ACC112 (cell line): ENCODE results near the gene IGFBP6.

ENCODE experiments used
- H2AFZ ChIP-seq: fragments of 200-600 bp; sonication (generic); one replicate; pipeline ENCODE4 v1.6.0; 2017; ENCODE audit warnings: antibody characterized with exemption, low read length; ENCODE audit not compliant: unreplicated experiment
- H3K27ac ChIP-seq: fragments of 200-600 bp; sonication (generic); 2 replicates; pipeline ENCODE4 v1.5.1; 2014; ENCODE audit warnings: low read depth, mild to moderate bottlenecking, antibody characterized with exemption, low read length, moderate library complexity
- H3K27me3 ChIP-seq: fragments of 200-600 bp; sonication (generic); 2 replicates; pipeline ENCODE4 v1.6.1; 2014; ENCODE audit warnings: mild to moderate bottlenecking, antibody characterized with exemption, low read length, moderate library complexity, mixed read lengths; ENCODE audit not compliant: insufficient read depth
- H3K36me3 ChIP-seq: fragments of 200-600 bp; sonication (generic); 2 replicates; pipeline ENCODE4 v1.6.1; 2016; ENCODE audit warnings: mild to moderate bottlenecking, antibody characterized with exemption, low read length, moderate library complexity, mixed read lengths; ENCODE audit not compliant: insufficient read depth
- H3K4me1 ChIP-seq: fragments of 200-600 bp; sonication (generic); one replicate; pipeline ENCODE4 v1.6.1; 2016; ENCODE audit warnings: low read length, mixed read lengths; ENCODE audit not compliant: insufficient read depth, unreplicated experiment, control insufficient read depth
- H3K4me3 ChIP-seq: fragments of 200-600 bp; sonication (generic); 2 replicates; pipeline ENCODE4 v1.5.1; 2014; ENCODE audit warnings: mild to moderate bottlenecking, low read depth, low read length
- H3K79me2 ChIP-seq: fragments of 200-600 bp; sonication (generic); one replicate; pipeline ENCODE4 v1.6.0; 2016; ENCODE audit warnings: low read length; ENCODE audit not compliant: control insufficient read depth, unreplicated experiment, insufficient read depth

Gene IGFBP6

DNA sequence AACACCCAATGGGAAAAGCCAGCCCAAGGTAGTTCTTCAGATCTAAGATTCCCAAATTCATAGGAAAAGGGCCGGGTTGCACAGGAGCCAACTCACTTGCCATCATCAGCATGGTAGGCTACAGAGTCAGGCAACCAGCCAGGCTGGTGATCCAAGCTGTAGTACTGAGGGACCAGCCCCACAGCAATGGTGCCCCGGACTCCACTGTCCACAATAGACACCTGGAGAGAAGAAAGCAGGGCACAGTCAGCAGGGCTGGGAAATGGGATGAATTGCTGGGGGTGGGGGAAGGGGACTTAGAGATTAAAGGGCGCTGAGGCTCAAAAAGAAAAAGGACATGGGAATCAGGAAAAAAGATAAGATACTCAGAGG is 22.5 kb upstream of the IGFBP6 start:
- Histone ChIP-seq H3K27ac (no peak overlapping the region), H3K4me1 (peaks cover 27% of the 10 kb centered on the region), H3K27me3 (no peaks in the 10 kb centered on the region), H3K4me3 (no peak overlapping the region), H2AFZ (no peak overlapping the region), H3K36me3 (no peaks in the 10 kb centered on the region), H3K79me2 (peaks cover 15% of the 10 kb centered on the region)

DNA sequence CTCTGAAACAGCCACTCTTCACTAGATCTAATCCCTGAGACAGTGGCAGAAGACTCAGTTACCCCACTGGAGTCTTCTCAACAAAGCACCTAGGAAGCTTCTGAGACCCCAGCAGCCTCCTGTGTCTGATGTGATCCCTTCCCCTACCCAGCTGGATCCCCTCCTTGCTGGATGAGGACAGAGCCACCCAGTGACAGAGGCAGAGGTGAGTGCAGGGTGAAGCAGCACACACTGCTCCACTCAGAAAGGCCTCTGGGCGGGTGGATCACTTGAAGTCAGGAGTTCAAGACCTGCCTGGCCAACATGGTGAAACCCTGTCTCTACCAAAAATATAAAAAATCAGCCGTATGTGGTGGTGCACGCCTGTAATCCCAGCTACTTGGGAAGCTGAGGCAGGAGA is 21.0 kb upstream of the IGFBP6 start:
- peaks cover 15% of the 10 kb centered on the region for H3K79me2 ChIP-seq
- H2AFZ ChIP-seq, result no peak overlapping the region
- no peaks in the 10 kb centered on the region for H3K27me3 ChIP-seq
- H3K36me3 ChIP-seq, result no peaks in the 10 kb centered on the region
- H3K4me3 ChIP-seq, result no peak overlapping the region
- H3K27ac ChIP-seq, result no peak overlapping the region
- H3K4me1 ChIP-seq, result peaks cover 28% of the 10 kb centered on the region

DNA sequence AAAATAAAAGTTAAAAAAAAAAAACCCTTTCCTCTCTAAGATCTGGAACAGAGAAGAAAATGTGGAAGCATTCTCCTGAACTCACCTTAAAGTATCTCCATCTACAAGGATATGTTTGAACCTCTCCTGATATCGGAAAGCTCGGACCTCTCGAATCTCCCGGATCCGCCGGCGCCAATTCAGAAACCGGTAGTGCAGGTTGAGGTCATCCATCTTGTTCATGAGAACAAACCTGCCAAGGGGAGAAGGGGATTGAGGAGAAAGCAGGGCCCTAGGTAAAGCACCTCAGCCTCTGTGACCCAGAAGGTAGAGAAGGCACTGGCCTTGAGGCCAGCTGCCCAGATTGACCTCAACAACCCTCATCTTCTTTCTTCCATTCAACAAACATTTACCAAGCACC is 20.4 kb upstream of the IGFBP6 start:
- Histone ChIP-seq H3K79me2 (peaks cover 15% of the 10 kb centered on the region), H3K27ac (no peak overlapping the region)

GRCh38 chr12:53078425-53079225 is 18.8 kb upstream of the IGFBP6 start:
- H3K27me3 ChIP-seq, result no peaks in the 10 kb centered on the region
- H2AFZ ChIP-seq, result peak overlapping the region; percentile 55
- peaks cover 17% of the 10 kb centered on the region for H3K4me1 ChIP-seq
- no peaks in the 10 kb centered on the region for H3K36me3 ChIP-seq
- H3K79me2 ChIP-seq, result peaks cover 15% of the 10 kb centered on the region
- peak overlapping the region; percentile 88 for H3K4me3 ChIP-seq
- H3K27ac ChIP-seq, result peak overlapping the region; percentile 94

More for the DNA sequence above, 20.4 kb upstream of the IGFBP6 start:
- peaks cover 24% of the 10 kb centered on the region for H3K4me1 ChIP-seq
- H3K27me3 ChIP-seq, result no peaks in the 10 kb centered on the region
- H3K36me3 ChIP-seq, result no peaks in the 10 kb centered on the region
- H3K4me3 ChIP-seq, result no peak overlapping the region
- no peak overlapping the region for H2AFZ ChIP-seq

GRCh38 chr12:53079226-53080117 is 18.0 kb upstream of the IGFBP6 start, which contains the start of gene SPRYD3:
Gene SPRYD3 (minus strand): TSS chr12:53079390. CDS start chr12:53079333, 57 bp downstream.
- H3K4me1 ChIP-seq, result peaks cover 17% of the 10 kb centered on the region
- H3K79me2 ChIP-seq, result peaks cover 15% of the 10 kb centered on the region
- H3K27ac ChIP-seq, result peak within 1 kb of the TSS; percentile 94
- no peaks in the 10 kb centered on the region for H3K36me3 ChIP-seq
- H3K4me3 ChIP-seq, result peak within 1 kb of the TSS; percentile 88
- peak within 1 kb of the TSS; percentile 55 for H2AFZ ChIP-seq
- no peaks in the 10 kb centered on the region for H3K27me3 ChIP-seq

DNA sequence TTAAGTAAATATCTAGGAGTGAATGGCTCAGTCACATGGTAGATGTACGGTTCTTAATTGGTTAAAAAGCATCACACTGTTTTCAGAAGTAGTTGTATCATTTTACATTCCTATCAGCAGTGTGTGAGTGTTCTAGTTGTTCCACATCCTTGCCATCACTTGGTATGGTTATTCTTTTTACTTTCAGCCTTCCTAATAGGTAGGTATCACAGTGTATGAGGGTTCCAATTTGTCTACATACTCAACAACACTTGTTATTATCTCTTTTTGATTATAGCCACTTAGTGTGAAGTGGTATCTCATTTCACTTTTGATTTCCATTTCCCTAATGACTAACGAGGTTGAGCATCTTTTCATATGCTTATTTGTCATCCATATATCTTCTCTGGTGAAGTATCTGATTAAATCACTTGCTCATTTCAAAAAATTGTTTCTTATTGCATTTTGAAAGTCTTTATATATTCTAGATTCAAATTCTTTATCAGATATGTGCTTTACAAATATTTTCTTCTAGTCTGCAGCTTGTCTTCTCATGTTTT is 14.8 kb upstream of the IGFBP6 start:
- H3K27me3 ChIP-seq, result no peaks in the 10 kb centered on the region
- H3K27ac ChIP-seq, result no peak overlapping the region
- no peaks in the 10 kb centered on the region for H3K36me3 ChIP-seq
- peaks cover 17% of the 10 kb centered on the region for H3K4me1 ChIP-seq
- peaks cover 9% of the 10 kb centered on the region for H3K79me2 ChIP-seq
- H3K4me3 ChIP-seq, result no peak overlapping the region
- no peak overlapping the region for H2AFZ ChIP-seq

GRCh38 chr12:53086361-53086760 is 11.1 kb upstream of the IGFBP6 start:
- Histone ChIP-seq H3K27me3 (no peaks in the 10 kb centered on the region), H3K4me3 (no peak overlapping the region), H3K36me3 (no peaks in the 10 kb centered on the region), H3K79me2 (no peaks in the 10 kb centered on the region), H2AFZ (no peak overlapping the region), H3K4me1 (no peaks in the 10 kb centered on the region), H3K27ac (no peak overlapping the region)

DNA sequence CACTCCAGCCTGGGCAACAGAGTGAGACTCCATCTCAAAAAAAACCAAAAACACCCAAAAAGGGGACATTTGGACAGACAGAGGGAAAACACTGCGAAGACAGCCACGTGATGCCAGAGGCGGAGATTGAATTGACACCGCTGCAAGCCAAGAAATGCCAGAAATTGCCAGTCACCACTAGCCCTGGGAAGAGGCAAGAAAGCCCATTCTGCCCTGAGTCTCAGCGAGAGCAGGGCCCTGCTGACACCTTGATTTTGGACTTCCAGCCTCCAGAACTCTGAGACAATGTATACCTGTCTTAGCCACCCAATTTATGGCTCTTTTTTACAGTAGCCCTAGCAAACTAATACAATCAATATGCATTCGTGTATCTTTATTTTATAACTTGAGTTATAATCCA is 7.4 kb upstream of the IGFBP6 start:
- H2AFZ ChIP-seq, result no peak overlapping the region
- no peak overlapping the region for H3K27ac ChIP-seq
- no peak overlapping the region for H3K4me3 ChIP-seq
- no peaks in the 10 kb centered on the region for H3K79me2 ChIP-seq
- H3K36me3 ChIP-seq, result no peaks in the 10 kb centered on the region
- H3K4me1 ChIP-seq, result peaks cover 8% of the 10 kb centered on the region
- H3K27me3 ChIP-seq, result no peaks in the 10 kb centered on the region

GRCh38 chr12:53090554-53090953 is 6.9 kb upstream of the IGFBP6 start:
- Histone ChIP-seq H3K36me3 (no peaks in the 10 kb centered on the region), H3K4me3 (no peak overlapping the region), H3K27me3 (no peaks in the 10 kb centered on the region), H3K79me2 (no peaks in the 10 kb centered on the region), H3K27ac (no peak overlapping the region), H2AFZ (no peak overlapping the region), H3K4me1 (peaks cover 8% of the 10 kb centered on the region)

DNA sequence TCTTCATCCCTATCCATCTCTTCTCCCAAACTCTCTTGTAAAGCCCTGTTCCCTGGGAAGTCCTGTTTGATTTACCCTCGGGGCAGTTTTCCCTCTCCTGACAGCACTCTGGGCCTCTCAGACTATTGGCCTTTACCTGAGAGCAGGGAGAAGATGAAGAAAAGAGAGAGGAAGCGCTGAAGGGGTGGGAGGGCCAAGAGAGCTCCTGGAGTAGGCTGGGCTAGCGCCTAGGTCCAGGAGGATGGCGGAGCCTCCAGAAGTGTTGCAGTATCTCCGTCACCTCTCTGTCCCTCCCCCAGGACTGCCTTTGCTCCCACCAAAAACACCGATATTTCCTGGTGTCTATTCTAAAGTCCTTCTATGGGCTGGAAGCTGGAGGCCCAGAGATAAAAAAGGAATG is 5.7 kb upstream of the IGFBP6 start:
- Histone ChIP-seq H3K79me2 (no peaks in the 10 kb centered on the region), H3K4me3 (no peak overlapping the region), H3K27ac (no peak overlapping the region), H2AFZ (no peak overlapping the region), H3K4me1 (peaks cover 14% of the 10 kb centered on the region), H3K36me3 (no peaks in the 10 kb centered on the region), H3K27me3 (no peaks in the 10 kb centered on the region)
